Putamen (tissue), 1 donor: ENCODE measurements around the gene CHST14.

Experiments
- DNase-seq: peaks from one replicate; pipeline ENCODE4 v3.0.0-alpha.2; 2016; ENCODE audit warnings: low spot score

The CHST14 gene

DNA sequence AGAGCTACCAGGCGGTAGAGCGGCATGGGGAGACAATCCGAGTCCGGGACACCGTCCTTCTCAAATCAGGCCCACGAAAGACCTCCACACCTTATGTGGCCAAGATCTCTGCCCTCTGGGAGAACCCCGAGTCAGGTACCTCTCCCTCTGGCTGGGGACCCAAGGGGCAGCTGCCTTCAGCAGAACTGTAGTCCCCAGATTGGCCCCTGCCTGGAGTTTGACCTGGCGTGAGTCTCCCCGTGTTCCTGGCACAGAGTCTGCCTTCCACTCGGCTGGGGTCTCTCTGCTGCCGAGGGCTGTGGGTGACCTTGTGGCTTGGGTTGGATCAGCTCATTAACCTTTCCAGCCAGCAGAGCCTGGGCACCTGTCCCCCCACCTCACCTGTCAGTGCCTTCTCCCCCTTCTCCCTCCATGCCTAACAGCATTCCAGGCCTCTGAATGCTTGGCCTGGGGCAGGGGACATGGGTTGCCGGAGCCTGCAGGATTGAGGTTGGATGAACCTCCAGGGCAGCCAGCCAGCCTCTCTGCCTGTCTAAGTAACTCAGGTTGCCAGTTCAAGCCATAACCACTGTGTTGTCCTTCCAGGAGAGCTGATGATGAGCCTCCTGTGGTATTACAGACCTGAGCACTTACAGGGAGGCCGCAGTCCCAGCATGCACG is 6.8 kb upstream of the CHST14 start:
- no peak for DNase-seq

DNA sequence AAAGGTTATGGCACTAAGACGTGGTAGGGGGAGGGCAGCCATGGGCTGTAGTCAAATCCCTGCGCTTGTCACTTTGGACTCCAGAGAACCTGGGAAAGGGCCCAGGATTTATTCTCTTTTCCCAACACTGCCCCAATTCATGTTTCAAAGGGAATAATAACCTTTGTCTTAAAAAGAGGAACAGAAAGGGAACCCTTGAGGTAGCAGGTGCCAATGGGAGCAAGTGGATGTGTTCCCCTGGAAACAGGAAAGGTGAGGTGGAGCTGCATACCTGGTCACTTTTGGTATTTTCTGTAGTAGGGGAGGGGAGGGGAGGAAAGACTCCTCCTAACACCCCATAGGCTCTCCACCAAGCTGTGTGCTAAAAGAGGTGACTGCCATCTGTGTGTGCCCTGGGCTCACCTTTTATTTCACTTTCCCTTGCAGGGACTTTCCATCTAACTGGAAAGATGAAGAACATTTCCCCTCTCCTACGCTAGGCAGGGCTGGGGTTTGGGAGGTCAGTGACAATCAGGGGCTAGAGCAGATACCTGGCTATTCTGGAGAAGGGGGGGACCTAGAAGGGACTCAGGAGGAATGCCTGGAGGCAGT is 6.1 kb upstream of the CHST14 start:
- no peak for DNase-seq

DNA sequence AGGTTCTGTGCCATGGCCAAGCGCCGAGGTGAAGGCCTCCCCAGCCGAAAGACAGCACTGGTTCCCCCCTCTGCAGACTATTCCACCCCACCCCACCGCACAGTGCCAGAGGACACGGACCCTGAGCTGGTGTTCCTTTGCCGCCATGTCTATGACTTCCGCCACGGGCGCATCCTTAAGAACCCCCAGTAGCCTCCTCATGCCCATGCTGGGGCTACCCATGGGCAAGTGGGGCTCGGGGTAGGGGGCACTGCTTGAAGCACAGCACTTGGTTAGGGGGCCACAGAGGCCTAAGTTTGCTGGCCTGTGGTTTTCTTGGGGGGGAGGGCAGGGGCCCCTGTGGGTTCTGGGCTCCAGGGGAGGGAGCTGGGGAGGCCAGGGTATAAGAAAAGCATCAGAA is 4.8 kb upstream of the CHST14 start:
- DNase-seq: no peak

DNA sequence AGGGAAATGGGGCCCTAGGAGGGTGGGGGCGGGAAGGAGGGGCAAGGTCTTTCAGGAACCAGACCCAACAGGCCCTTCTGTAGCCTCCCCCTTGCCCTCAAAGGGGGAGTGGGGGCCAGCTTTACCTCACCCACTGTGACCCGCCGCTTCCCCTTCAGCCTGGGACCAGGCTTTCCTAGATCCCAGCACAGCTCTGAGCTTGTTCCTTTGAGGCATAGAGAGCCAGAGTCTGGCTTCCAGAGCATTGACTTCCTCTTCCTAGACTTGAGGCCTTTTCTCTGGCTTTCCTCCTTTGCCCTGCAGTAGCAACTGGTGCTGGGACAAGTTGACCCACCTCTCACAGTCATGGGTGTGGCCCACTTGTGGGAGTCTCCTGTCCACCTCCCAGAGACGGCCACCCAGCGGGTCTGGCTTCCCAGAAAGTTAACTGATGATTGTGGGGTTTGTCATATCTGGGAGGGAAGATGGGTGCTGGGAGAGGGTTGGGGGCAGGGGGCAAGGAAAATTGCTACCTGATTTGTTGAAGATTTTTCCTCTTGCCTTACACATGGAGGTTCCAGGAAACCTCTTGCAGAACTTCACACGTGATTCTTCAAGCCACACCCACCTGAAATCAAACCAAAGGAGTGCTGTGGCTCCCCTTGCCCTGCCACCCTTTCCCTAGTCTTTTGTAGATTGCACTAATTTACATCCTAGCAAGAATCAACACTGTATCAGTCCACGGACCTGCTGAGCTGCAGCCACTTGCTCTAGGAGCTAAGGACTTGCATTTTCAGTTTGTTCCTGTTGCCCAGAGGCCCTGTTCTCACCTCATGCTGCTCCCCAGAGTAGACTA is 4.1 kb upstream of the CHST14 start:
- no peak for DNase-seq

DNA sequence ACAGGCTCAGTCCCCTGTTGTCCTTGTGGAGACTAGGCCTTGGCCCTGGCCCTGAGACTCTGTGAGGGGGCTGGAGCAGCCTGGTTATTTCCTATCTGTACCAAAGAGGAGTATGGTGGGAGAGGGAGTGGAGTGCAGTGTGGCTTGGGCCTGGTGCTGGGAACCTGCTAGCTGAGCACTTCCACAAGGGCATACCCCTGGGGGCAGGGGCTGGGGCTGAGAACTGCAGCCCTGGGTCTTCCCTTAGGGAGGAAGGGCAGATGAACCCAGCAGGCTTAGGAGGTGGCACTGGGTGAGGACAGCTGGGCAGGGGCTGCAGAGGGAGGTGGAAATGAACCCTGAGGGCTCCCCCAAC is 3.5 kb upstream of the CHST14 start:
- no peak for DNase-seq

DNA sequence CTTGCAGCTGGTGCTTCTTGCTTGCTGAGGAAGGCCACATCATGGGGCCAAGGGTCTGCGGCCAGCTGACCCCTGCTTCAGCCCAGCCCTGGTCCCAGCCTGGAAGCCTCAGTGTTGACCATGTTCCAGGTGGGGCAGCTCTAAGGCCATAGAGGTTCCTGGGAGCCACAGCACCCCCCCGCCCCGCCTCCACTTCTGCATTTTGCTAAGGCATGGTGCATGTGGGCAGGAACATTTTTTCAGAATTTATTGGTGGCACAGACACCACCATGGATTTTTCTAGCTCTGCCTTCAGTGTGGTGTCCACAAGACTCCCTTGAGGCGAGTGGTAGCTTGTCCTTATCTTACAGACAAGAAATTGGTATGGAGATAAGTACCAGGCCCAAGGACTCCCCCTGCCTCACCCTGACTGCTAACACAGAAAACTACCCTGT is 1.9 kb upstream of the CHST14 start:
- DNase-seq: no peak

DNA sequence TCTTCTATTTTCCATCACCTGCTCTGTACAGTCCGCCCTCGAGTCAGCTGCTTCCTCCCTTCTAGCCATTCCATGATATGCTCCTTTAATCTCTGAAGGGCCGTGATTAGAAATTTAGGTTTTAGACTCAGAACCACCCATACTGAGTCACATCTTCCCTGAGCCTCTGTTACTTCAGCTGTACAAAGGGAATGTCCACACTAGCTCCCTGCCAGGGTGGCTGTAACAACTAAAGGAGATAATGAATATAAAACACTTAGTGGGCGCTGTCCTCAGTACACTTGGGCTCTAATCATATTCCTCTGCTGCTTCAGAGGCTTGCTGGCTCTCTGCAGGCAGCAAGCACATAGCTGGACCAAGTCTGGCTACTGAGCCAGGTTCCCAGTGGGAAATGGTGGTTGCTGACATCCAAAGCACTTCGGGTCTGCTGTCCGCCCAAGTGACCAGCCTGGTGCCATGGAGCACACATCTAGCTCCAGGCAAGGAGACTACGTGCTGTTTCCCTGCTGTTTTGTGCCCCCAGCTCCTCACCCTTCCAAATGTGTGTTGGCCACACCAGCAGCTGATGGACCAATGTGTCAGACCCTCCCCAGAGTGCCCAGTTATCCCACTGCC is 901 bp upstream of the CHST14 start:
- no peak for DNase-seq

DNA sequence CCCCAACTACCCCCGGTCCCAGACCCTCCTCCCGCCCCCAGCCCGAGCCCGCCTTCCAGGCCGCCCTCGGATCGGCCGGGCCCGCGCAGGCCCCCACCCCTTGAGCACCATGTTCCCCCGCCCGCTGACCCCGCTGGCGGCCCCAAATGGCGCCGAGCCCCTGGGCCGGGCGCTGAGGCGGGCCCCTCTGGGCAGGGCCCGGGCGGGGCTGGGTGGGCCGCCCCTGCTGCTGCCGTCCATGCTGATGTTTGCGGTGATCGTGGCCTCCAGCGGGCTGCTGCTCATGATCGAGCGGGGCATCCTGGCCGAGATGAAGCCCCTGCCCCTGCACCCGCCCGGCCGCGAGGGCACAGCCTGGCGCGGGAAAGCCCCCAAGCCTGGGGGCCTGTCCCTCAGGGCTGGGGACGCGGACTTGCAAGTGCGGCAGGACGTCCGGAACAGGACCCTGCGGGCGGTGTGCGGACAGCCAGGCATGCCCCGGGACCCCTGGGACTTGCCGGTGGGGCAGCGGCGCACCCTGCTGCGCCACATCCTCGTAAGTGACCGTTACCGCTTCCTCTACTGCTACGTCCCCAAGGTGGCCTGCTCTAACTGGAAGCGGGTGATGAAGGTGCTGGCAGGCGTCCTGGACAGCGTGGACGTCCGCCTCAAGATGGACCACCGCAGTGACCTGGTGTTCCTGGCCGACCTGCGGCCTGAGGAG is 472 bp downstream of the CHST14 start:
- DNase-seq: peak; percentile 7

DNA sequence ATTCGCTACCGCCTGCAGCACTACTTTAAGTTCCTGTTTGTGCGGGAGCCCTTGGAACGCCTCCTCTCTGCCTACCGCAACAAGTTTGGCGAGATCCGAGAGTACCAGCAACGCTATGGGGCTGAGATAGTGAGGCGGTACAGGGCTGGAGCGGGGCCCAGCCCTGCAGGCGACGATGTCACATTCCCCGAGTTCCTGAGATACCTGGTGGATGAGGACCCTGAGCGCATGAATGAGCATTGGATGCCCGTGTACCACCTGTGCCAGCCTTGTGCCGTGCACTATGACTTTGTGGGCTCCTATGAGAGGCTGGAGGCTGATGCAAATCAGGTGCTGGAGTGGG is 995 bp downstream of the CHST14 start:
- no peak for DNase-seq

DNA sequence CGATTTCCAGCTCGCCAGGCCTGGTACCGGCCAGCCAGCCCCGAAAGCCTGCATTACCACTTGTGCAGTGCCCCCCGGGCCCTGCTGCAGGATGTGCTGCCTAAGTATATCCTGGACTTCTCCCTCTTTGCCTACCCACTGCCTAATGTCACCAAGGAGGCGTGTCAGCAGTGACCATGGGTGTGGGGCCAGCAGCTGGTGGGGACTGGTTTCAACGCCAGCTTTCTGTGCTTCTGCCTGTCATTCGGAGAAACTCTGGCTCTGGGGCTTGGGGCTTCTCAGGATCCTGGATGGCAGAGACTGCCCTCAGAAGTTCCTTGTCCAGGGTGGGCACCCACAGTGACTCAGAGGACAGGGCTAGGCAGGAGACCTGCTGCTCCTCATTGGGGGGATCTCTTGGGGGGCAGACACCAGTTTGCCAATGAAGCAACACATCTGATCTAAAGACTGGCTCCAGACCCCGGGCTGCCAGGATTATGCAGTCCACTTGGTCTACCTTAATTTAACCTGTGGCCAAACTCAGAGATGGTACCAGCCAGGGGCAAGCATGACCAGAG is 1.5 kb downstream of the CHST14 start:
- no peak for DNase-seq

DNA sequence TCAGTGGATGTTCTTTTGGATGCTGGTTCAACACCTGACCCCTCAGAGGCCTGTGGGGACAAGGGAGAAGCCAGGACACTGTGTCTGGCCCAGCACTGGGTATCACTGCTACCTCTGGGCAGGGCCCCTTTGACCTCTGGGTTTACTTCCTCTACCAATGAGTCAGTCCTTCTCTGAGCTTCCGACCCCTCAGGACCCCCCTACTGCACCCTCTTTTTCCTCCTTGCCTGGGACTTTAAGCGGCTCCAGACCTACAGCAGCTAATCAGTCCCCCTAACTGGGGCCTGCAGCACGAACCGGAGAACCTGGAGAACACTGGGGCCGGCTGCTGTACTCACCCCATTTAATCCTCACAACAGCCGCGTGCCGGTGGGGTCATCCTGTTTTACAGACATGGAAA is 3.8 kb downstream of the CHST14 start:
- DNase-seq: no peak

DNA sequence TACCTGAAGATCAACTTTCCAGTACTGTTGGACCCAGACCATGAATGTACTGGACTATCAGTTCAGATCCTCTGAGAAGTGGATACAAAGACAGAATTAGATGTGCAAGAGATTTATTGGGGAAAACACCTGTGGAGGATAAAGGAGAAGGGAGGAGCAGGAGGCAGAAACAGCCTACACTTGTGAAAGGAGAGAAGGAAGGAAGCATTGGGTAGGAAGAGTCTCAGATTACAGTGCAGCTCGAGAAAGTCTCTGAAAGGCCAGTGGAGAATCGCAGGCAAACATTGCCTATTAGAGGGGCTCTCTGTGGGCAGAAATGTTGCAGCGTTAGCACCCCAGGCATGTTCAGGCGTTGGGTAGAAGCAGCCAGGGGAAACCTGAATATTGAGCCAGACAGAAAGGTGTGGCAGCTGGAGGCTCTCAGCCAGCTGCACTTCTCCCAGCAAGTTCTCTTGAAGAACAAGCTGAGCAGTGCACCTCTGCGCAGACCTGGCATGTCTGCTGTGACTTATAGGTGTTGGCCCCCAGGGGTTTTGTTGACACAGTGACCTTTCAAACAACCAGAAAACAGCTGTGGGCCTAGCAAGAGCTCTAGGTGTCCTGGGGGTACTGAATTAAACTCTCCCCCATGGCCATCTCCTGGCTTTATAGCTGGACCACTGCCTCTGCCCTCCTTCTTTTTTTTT is 7.0 kb downstream of the CHST14 start:
- no peak for DNase-seq

DNA sequence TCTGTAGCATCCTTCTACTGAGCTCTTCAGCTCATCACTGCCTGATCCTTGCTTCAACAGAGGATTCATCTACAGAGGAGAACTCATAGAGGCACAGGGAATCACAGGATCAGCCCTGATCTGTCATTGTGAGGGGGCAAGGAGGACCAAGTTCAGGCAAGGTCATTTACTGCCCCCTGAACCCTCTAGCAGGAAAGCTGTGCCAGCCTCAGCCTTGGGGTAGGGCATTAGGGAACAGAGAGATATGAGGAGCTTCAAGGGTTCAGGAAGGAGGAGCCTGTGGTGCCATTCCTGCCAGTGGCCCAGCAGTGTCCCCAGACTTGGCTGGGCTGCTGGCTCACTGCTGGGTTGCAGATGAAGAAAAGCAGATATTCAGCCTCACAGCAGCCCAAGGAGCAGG is 8.2 kb downstream of the CHST14 start:
- DNase-seq: no peak

DNA sequence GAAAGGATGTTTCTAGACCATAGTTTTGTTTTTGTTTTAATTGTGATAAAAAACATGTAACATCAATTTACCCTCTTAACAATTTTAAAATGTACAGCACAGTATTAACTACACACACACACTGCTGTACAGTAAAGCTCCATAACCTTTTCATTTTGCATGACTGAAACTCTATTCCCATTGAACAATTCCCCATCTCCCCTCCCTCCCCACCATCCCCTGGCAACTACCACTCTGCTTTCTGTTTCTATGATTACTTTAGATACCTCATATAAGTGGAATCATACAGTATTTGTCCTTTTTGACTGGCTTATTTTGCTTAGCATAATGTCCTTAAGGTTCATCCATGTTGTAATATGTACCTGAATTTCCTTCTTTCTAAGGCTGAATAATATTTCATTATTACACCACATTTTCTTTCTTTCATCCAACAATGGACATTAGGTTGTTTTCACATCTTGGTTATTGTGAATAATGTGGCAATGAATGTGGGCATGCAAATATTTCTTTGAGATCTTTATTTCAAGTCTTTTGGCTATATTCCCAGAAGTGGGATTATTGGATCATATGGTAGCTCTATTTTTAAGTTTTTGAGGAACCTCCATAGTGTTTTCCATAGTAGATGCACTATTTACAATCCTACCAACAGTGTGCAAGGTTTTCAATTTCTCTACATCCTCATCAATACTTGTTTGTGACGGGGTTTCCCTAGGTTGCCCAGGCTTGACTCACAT is 10.7 kb downstream of the CHST14 start:
- no peak for DNase-seq

DNA sequence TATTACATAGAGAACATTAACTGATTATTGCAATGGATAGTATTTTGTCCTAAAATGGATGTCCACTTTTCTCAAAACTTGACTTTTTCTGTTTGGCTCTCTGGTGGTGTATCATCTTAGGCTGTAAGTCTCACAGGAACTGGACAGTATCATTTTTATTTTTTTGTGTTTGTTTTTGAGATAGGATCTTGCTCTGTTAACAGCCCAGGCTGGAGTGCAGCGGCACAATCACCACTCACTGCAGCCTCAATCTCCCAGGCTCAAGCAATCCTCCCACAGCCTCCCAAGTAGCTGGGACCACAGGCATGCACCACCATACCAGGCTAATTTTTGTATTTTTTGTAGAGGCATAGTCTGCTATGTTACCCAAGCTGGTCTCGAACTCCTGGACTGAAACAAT is 13.1 kb downstream of the CHST14 start:
- no peak for DNase-seq

DNA sequence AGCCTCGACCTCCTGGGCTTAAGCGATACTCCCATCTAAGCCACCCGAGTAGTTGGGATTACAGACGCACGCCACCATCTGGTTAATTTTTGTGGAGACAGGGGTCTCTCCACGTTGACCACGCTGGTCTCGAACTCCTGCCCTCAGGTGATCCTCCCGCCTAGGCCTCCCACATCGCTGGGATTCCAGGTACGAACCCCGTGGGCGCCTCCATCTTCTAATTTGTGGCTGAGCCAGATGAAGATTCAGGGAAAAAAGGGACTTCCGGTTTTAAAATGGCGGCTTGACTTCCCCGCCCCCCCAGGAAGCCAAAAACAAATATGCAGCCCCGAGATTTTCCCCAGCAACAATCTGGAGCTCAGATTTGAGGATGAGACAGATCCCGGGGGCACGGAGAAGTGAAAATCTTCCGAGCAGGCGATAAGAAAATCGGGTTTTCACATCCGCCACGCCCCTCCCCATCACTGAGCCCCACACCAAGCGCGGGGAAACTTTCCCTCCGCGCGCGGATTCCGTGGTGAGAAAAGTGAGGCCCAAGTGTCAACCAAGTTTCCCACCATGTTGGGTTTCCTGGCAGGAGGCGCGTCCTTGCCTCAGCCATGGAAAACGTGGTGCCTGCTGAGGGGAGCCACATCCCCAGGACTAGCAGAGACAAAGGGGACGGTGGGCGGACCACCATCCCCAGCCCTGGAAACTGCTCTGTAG is 15.4 kb downstream of the CHST14 start:
- DNase-seq: no peak

DNA sequence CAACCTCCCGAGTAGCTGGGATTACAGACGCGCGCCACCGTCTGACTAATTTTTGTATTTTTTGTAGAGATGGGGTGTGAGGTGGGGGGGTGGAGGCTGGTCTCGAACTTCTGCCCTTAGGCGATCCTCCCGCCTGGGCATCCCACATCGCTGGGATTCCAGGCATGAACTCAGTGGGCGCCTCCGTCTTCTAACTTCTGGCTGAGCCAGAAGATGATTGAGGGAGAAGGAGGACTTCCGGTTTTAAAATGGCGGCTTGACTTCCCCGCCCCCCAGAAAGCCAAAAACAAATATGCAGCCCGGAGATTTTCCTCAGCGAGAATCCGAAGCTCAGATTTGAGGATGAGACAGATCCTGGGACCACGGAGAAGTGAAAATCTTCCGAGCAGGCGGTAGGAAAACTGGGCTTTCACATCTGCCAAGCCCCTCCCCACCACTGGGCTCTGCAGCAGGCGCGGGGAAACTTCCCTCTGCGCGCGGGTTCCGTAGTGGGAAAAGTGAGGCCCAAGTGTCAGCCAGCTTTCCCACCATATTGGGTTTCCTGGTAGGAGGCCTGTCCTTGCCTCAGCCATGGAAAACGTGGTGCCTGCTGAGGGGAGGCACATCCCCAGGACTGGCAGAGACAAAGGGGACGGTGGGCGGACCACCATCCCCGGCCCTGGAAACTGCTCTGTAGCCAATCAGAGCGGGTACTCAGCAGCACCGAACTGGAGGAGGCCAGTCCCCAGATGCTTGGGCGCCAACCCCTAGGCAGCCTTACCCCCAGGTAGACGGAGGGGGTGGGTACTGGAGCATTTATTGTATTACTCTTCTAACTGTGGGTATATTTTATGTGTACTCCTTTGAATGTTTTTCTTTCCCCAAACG is 17.3 kb downstream of the CHST14 start:
- no peak for DNase-seq

DNA sequence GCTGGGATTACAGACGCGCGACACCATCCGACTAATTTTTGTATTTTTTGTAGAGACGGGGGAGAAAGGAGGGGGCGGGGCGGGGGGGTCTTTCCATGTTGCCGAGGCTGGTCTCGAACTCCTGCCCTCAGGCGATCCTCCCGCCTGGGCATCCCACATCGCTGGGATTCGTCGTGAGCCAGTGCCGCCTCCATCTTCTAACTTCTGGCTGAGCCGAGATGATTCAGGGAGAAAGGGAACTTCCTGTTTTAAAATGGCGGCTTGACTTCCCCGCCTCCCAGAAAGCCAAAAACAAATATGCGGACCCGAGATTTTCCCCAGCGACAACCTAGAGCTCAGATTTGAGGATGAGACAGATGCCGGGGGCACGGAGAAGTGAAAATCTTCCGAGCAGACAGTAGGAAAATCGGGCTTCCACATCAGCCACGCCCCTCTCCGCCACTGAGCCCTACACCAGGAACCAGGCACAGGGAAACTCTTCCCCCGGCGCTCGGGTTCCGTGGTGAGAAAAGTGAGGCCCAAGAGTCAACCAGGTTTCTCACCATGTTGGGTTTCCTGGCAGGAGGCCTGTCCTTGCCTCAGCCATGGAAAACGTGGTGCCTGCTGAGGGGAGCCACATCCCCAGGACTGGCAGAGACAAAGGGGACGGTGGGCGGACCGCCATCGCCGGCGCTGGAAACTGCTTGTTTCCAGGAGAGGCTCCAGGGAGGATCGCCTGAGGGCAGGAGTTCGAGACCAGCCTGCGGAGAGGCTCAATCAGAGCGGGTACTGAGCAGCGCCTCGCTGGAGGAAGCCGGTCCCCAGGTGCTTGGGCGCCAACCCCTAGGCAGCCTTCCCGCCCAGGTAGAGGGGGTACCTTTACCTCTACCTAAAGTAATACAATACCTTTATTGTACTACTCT is 18.7 kb downstream of the CHST14 start:
- DNase-seq: no peak
